ENCODE data around the gene OR2T29. TPM values are rescaled to one million over a fixed set of nuclear protein-coding genes. Genes with fewer than 3 reads are reported as not detected.
"Not testable (repeated sequence)": the region's sequence is repeated elsewhere in the genome, so short reads cannot be mapped to it uniquely, and the experiment has no call there.

Gene OR2T29
- total RNA-seq, 1 donor from 2014 or later, result not detected

DNA sequence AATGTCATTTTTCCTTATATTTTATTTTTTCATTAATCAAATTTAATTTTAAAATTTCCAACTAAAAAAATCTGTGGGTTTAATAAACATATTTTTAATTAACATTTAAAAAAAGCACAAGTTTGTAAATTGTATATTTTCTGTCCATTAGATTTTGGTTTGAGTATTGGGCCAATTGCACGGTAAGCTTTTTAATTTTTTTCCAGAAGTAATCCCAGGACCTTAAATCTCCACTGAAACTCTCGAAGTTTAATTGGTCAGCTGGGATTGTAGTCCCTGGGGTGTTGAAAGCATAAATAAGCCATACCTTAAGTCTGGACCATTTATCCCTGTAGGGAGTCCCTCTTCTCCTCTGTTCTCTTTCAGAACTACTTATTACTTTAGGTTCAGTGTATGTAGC lies 54.8 kb downstream of the OR2T29 start, which contains the start of gene OR2G6:
TSS of gene OR2G6 (plus strand) at position 301 of the 400 bp plus-strand sequence. CDS start 13,574 bp downstream, outside the sequence.
- not testable (repeated sequence) for ATAC-seq

Other genes with a start within 250 kb of the OR2T29 start
- gene OR2M7, start 238.2 kb downstream of the OR2T29 start, total RNA-seq, result not detected
- not detected for gene OR14C36, start 214.0 kb downstream of the OR2T29 start, total RNA-seq
- not detected for gene OR2T4, start 201.1 kb downstream of the OR2T29 start, total RNA-seq
- gene OR2T6, start 187.0 kb downstream of the OR2T29 start, total RNA-seq, result not detected
- not detected for gene OR2T1, start 159.7 kb downstream of the OR2T29 start, total RNA-seq
- gene OR2T2, start 117.1 kb downstream of the OR2T29 start, total RNA-seq, result not detected
- gene OR2T3, start 89.4 kb downstream of the OR2T29 start, total RNA-seq, result not detected
- gene OR2T5, start 74.2 kb downstream of the OR2T29 start, total RNA-seq, result not detected
- not detected for gene OR2G6, start 54.7 kb downstream of the OR2T29 start, total RNA-seq
- not detected for gene OR2T34, start 12.0 kb upstream of the OR2T29 start, total RNA-seq
- not detected for gene OR2T10, start 34.9 kb upstream of the OR2T29 start, total RNA-seq
- gene OR2T11, start 72.3 kb upstream of the OR2T29 start, total RNA-seq, result not detected
- not detected for gene OR2T35, start 82.5 kb upstream of the OR2T29 start, total RNA-seq
- not detected for gene OR2T27, start 92.8 kb upstream of the OR2T29 start, total RNA-seq
- gene OR14I1, start 140.0 kb upstream of the OR2T29 start, total RNA-seq, result not detected
- not detected for gene LYPD8, start 193.0 kb upstream of the OR2T29 start, total RNA-seq